IMR-90 (cell line): Measurements from ENCODE around the gene EFHD1. TPM values are rescaled to one million over a fixed set of nuclear protein-coding genes. Genes with fewer than 3 reads are reported as not detected.

Experiments
- ATAC-seq: fragments of 200-7000 bp; cut with Tn5 transposase; 2 replicates; pipeline ENCODE4 v1.9.1; 2020; ENCODE audit warnings: low read depth, mild to moderate bottlenecking, moderate library complexity
- BruUV-seq: library from RNA; stranded (reverse); fragments of 400-500 nt; replicated peaks from 2 replicates; lab custom pipeline; 2021; lab: Mats Ljungman, UMichigan
- CTCF ChIA-PET: fragments of 300-600 bp; formaldehyde crosslinking; extraction: SDS; loops from one replicate; lab custom pipeline; 2021; ENCODE audit warnings: antibody characterized with exemption; lab: Yijun Ruan, JAX
- POLR2A ChIA-PET: fragments of 300-600 bp; sonication (Branson Sonifier 250); formaldehyde crosslinking; loops from one replicate; lab custom pipeline; 2022; ENCODE audit warnings: antibody characterized with exemption; ENCODE audit not compliant: unreplicated experiment; lab: Charles Lee
- DNase-seq: peaks from one replicate; pipeline ENCODE4 v3.0.0; 2013
- H2AFZ ChIP-seq: replicated peaks from 2 replicates; pipeline ENCODE3; 2013; ENCODE audit warnings: low read length, mild to moderate bottlenecking; ENCODE audit not compliant: poor library complexity
- H2AK5ac ChIP-seq: 2 replicates; pipeline ENCODE4 v1.6.1; 2013; ENCODE audit warnings: low read depth, low read length, inconsistent platforms
- H2AK9ac ChIP-seq: replicated peaks from 2 replicates; pipeline ENCODE3; 2013; ENCODE audit warnings: mild to moderate bottlenecking, low read depth, low read length, moderate library complexity; ENCODE audit not compliant: poor library complexity
- H2BK120ac ChIP-seq: 2 replicates; pipeline ENCODE4 v1.6.1; 2013; ENCODE audit warnings: low read depth, low read length, inconsistent platforms
- H2BK15ac ChIP-seq: 3 replicates; pipeline ENCODE4 v1.6.1; 2013; ENCODE audit warnings: low read depth, low read length, inconsistent platforms
- H2BK20ac ChIP-seq: 2 replicates; pipeline ENCODE4 v1.6.1; 2013; ENCODE audit warnings: low read depth, mild to moderate bottlenecking, inconsistent platforms, low read length, moderate library complexity
- H2BK5ac ChIP-seq: 2 replicates; pipeline ENCODE4 v1.6.1; 2013; ENCODE audit warnings: mild to moderate bottlenecking, low read depth, low read length, inconsistent platforms; ENCODE audit not compliant: poor library complexity, severe bottlenecking
- H3K14ac ChIP-seq: replicated peaks from 2 replicates; pipeline ENCODE4 v1.6.1; 2013; ENCODE audit warnings: low read depth, low read length, inconsistent platforms
- H3K18ac ChIP-seq: 2 replicates; pipeline ENCODE4 v1.6.1; 2013; ENCODE audit warnings: low read depth, low read length, control low read depth
- H3K23ac ChIP-seq: 2 replicates; pipeline ENCODE4 v1.6.1; 2013; ENCODE audit warnings: low read depth, low read length, inconsistent platforms
- H3K27ac ChIP-seq: 2 replicates; pipeline ENCODE4 v1.5.1; 2013; ENCODE audit warnings: mild to moderate bottlenecking, control low read depth, low read length; ENCODE audit not compliant: insufficient read depth
- H3K27me3 ChIP-seq: 2 replicates; pipeline ENCODE4 v1.6.1; 2013; ENCODE audit warnings: low read length; ENCODE audit not compliant: control insufficient read depth, insufficient read depth
- H3K36me3 ChIP-seq: 2 replicates; pipeline ENCODE4 v1.6.1; 2013; ENCODE audit warnings: low read length, mixed read lengths; ENCODE audit not compliant: control insufficient read depth, insufficient read depth
- H3K4ac ChIP-seq: 2 replicates; pipeline ENCODE4 v1.6.1; 2013; ENCODE audit warnings: low read depth, low read length, inconsistent platforms
- H3K4me1 ChIP-seq: 2 replicates; pipeline ENCODE4 v1.6.1; 2013; ENCODE audit warnings: low read length, mixed read lengths; ENCODE audit not compliant: control insufficient read depth, insufficient read depth
- H3K4me2 ChIP-seq: 2 replicates; pipeline ENCODE4 v1.6.1; 2013; ENCODE audit warnings: low read depth, mild to moderate bottlenecking, control low read depth, low read length, moderate library complexity
- H3K4me3 ChIP-seq: 2 replicates; pipeline ENCODE4 v1.5.1; 2013; ENCODE audit warnings: low read depth, mild to moderate bottlenecking, control low read depth, low read length, moderate library complexity; ENCODE audit not compliant: insufficient read depth
- H3K56ac ChIP-seq: 2 replicates; pipeline ENCODE4 v1.6.1; 2013; ENCODE audit warnings: low read length, inconsistent platforms; ENCODE audit not compliant: insufficient read depth; ENCODE audit errors: extremely low read depth
- H3K79me1 ChIP-seq, 2 experiments: 2 replicates each; pipeline ENCODE4 v1.6.1; 2013; ENCODE audit warnings: low read length in 2 of 2, inconsistent platforms in 1 of 2, low read depth in 1 of 2
- H3K9ac ChIP-seq: 2 replicates; pipeline ENCODE4 v1.6.1; 2013; ENCODE audit warnings: low read depth, low read length, control low read depth
- H3K9me1 ChIP-seq: 2 replicates; pipeline ENCODE4 v1.6.1; 2013; ENCODE audit warnings: low read length, inconsistent platforms; ENCODE audit not compliant: insufficient read depth
- H3K9me3 ChIP-seq: 2 replicates; pipeline ENCODE4 v1.6.1; 2013; ENCODE audit warnings: low read length; ENCODE audit not compliant: control insufficient read depth, insufficient read depth
- H4K20me1 ChIP-seq: 2 replicates; pipeline ENCODE4 v1.6.1; 2013; ENCODE audit warnings: low read length, inconsistent platforms; ENCODE audit not compliant: insufficient read depth
- H4K5ac ChIP-seq: 2 replicates; pipeline ENCODE4 v1.6.1; 2013; ENCODE audit warnings: mild to moderate bottlenecking, low read depth, low read length, control low read depth
- H4K8ac ChIP-seq, 2 experiments: 2 replicates each; pipeline ENCODE4 v1.6.1; 2013; ENCODE audit warnings: low read depth in 2 of 2, low read length in 2 of 2, control low read depth in 1 of 2, inconsistent platforms in 1 of 2
- H4K91ac ChIP-seq: 2 replicates; pipeline ENCODE4 v1.6.1; 2013; ENCODE audit warnings: low read depth, low read length, inconsistent platforms; ENCODE audit not compliant: insufficient read depth
- BHLHE40 ChIP-seq: fragments of 150-350 bp; IDR thresholded peaks from 2 replicates; pipeline ENCODE4 v1.6.1; 2016; ENCODE audit warnings: mild to moderate bottlenecking, low read depth, low read length
- CHD1 ChIP-seq: IDR thresholded peaks from 2 replicates; pipeline ENCODE4 v1.6.1; 2012; ENCODE audit warnings: low read depth, low read length, improper control_type of control experiment
- CTCF ChIP-seq: conservative IDR thresholded peaks from 2 replicates; pipeline ENCODE4 v1.5.1; 2012; ENCODE audit warnings: mild to moderate bottlenecking, low read depth, low read length, improper control_type of control experiment
- MAZ ChIP-seq: IDR thresholded peaks from 2 replicates; pipeline ENCODE4 v1.6.1; 2012; ENCODE audit warnings: low read depth, mild to moderate bottlenecking, low read length, improper control_type of control experiment, moderate library complexity, borderline replicate concordance
- RCOR1 ChIP-seq: IDR thresholded peaks from 2 replicates; pipeline ENCODE4 v1.6.1; 2012; ENCODE audit warnings: mild to moderate bottlenecking, low read length, improper control_type of control experiment; ENCODE audit not compliant: insufficient replicate concordance
- RFX5 ChIP-seq: IDR thresholded peaks from 2 replicates; pipeline ENCODE4 v1.8.0; 2012; ENCODE audit warnings: low read depth, mild to moderate bottlenecking, low read length, moderate library complexity
- SMC3 ChIP-seq: fragments of 150-350 bp; IDR thresholded peaks from 2 replicates; pipeline ENCODE4 v1.6.1; 2016; ENCODE audit warnings: low read depth, mild to moderate bottlenecking, antibody characterized with exemption, low read length, moderate library complexity
- WGBS, 2 experiments: methylation state at CpG; one replicate each; pipeline versions ENCODE4 v1.1.5 to v1.1.7; 2013; ENCODE audit warnings: missing lambda C conversion rate in 2 of 2; ENCODE audit not compliant: insufficient read length in 1 of 2; ENCODE audit errors: extremely low coverage in 2 of 2; 5-methylcytosine and 5-hydroxymethylcytosine counted together
- dilution Hi-C: fragments of 300-500 bp; cut with HindIII; formaldehyde crosslinking; loops from one replicate; pipeline ENCODE4 v1.14.3; 2018; ENCODE audit warnings: low sequenced_read_pairs; ENCODE audit not compliant: unreplicated experiment
- in situ Hi-C: fragments of 300-500 bp; cut with MboI; formaldehyde crosslinking; loops from 3 replicates; pipeline ENCODE4 v1.14.3; 2019; ENCODE audit warnings: low sequenced_read_pairs, inconsistent platforms, mixed read lengths
- intact Hi-C: fragments of 100-400 bp; cut with micrococcal nuclease; formaldehyde crosslinking; loops from 2 replicates; pipeline ENCODE4 v1.10.0; 2022
- polyA plus RNA-seq, 3 experiments: library from polyadenylated mRNA; depleted of rRNA; stranded (reverse); fragments of >200 nt; gene quantifications; 2 replicates each; pipeline ENCODE4 v1.2.3, GENCODE V29; 2012; ENCODE audit warnings: low replicate concordance in 1 of 3
- total RNA-seq: library from RNA; depleted of rRNA; stranded (reverse); fragments of >200 nt; gene quantifications from 2 replicates; pipeline ENCODE4 v1.2.3, GENCODE V29; 2012

The EFHD1 gene
- total and polyA plus RNA-seq, 2 of the 4 experiments (the other 2 are of a cell fraction), result 0.27 TPM; not detected in 1

GRCh38 chr2:232721882-232722281, 88.5 kb downstream of the EFHD1 start:
- Histone ChIP-seq H3K56ac (no peak overlapping the region), H3K4ac (no peak overlapping the region), H2AK9ac (no peak overlapping the region), H3K14ac (no peak overlapping the region), H3K18ac (no peak overlapping the region), H2BK120ac (no peak overlapping the region), H2BK20ac (no peak overlapping the region), H3K9ac (no peak overlapping the region), H4K5ac (no peak overlapping the region), H4K20me1 (peaks cover 45% of the 10 kb centered on the region), H3K27ac (no peak overlapping the region), H2BK5ac (no peak overlapping the region), H3K9me3 (no peaks in the 10 kb centered on the region), H3K4me3 (no peak overlapping the region), H2AFZ (no peak overlapping the region), H3K79me1 (peaks cover 23 to 55% of the 10 kb centered on the region in 2 experiments), H4K8ac (no peak overlapping the region), H2AK5ac (no peak overlapping the region), H3K23ac (no peak overlapping the region), H3K4me2 (no peak overlapping the region), H3K9me1 (no peaks in the 10 kb centered on the region; the same call in 1 of the 2 replicates), H2BK15ac (no peak overlapping the region), H4K91ac (no peak overlapping the region), H3K36me3 (peaks cover 17% of the 10 kb centered on the region), H3K27me3 (no peaks in the 10 kb centered on the region), H3K4me1 (no peaks in the 10 kb centered on the region)
- dilution Hi-C loops, result no loop called here
- in situ Hi-C loops, result no loop called here
- DNase-seq (no peak), ATAC-seq (no peak)
- no TSS peak for BruUV-seq
- intact Hi-C loops, result no loop called here
- ChIA-PET CTCF (no interaction called here), POLR2A (no interaction called here)
- WGBS, 2 experiments, result no CpG with 5 or more reads among the region's 2 CpGs
- TF ChIP-seq RFX5 (no peak), SMC3 (no peak), CHD1 (no peak), CTCF (no peak), MAZ (no peak), BHLHE40 (no peak), RCOR1 (no peak)
